Prostate gland (tissue), 2 donors: ENCODE measurements around the gene BICRA. TPM values are rescaled to one million over a fixed set of nuclear protein-coding genes. Genes with fewer than 3 reads are reported as not detected.

Experiments
- DNase-seq: peaks from one replicate; pipeline ENCODE4 v3.0.0-alpha.2; 2019; ENCODE audit warnings: low spot score
- H3K27ac ChIP-seq, 2 donors: fragments of 200-600 bp; sonication (generic); 2 replicates each; pipeline ENCODE4 v1.5.1; 2017 to 2019
- H3K27me3 ChIP-seq: fragments of 200-600 bp; sonication (generic); replicated peaks from 2 replicates; pipeline ENCODE4 v1.5.1; 2019; ENCODE audit not compliant: insufficient read depth
- H3K36me3 ChIP-seq, 2 donors: fragments of 200-600 bp; sonication (generic); 1 replicate in 1 of 2; 2 replicates in 1 of 2; pipeline versions ENCODE4 v1.5.1 to v1.8.1; 2017 to 2019
- H3K4me1 ChIP-seq: fragments of 200-600 bp; sonication (generic); replicated peaks from 2 replicates; pipeline ENCODE4 v1.5.1; 2019
- H3K4me3 ChIP-seq, 2 donors: fragments of 200-600 bp; sonication (generic); 2 replicates each; pipeline ENCODE4 v1.5.1; 2017 to 2019
- H3K9me3 ChIP-seq: fragments of 200-600 bp; sonication (generic); 2 replicates; pipeline ENCODE4 v1.5.1; 2017
- POLR2A ChIP-seq: fragments of 450-650 bp; IDR thresholded peaks from one replicate; pipeline ENCODE4 v1.6.1; 2016; ENCODE audit warnings: antibody characterized with exemption, mild to moderate bottlenecking
- POLR2AphosphoS5 ChIP-seq: sonication (generic); formaldehyde crosslinking; IDR thresholded peaks from one replicate; pipeline ENCODE4 v1.6.1; 2017; ENCODE audit warnings: antibody characterized with exemption
- WGBS: methylation state at CpG from one replicate; pipeline ENCODE4 v1.1.5; 2018; 5-methylcytosine and 5-hydroxymethylcytosine counted together
- intact Hi-C: fragments of 100-400 bp; cut with DNase I; formaldehyde crosslinking; loops from one replicate; pipeline ENCODE4 v1.14.2; 2022
- total RNA-seq, 2 donors: library from RNA; depleted of rRNA; stranded (reverse); fragments of >200 nt; gene quantifications; one replicate each; pipeline ENCODE4 v1.1.0, GENCODE V29; 2016
- TF ChIP-seq, protein P1 (sequence below), 4 experiments: fragments of 200-600 bp in 2 of 4; fragments of 450-650 bp in 2 of 4; sonication (generic) in 2 of 4; IDR thresholded peaks; 1 replicate in 3 of 4; 2 replicates in 1 of 4; pipeline ENCODE4 v1.5.1; 2016 to 2019; ENCODE audit warnings: antibody characterized with exemption in 4 of 4, mild to moderate bottlenecking in 2 of 4, moderate library complexity in 2 of 4

The BICRA gene
- total RNA-seq, 2 donors from 2014 or later, result 19.4 to 25.3 TPM

DNA sequence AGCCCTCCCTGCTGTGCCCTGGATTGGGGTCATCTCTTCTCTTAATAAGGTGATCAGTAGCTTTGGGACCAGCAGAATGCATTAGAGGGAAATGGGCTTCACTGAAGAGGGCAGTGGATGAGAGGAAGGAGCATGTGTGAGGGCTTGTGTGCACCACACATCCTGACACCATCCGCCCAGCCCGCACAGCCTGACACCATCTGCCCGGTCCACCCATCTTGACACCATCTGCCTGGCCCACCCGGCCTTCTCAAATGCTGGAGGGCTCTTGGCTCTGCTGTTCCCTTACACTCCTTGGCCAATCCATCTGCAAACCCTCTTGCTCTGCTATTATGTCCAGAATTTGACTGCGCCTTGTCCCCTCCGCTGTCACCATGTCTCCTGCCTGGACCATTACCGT is 41.8 kb downstream of the BICRA start:
- Histone ChIP-seq H3K27ac (peak overlapping the region in 1 of 2 donors; percentile 96), H3K4me3 (no peak overlapping the region), H3K4me1 (peaks cover 5% of the 10 kb centered on the region), H3K36me3 (no peaks in the 10 kb centered on the region), H3K27me3 (no peaks in the 10 kb centered on the region), H3K9me3 (no peaks in the 10 kb centered on the region)
- TF ChIP-seq POLR2A (no peak), POLR2AphosphoS5 (no peak)
- TF ChIP-seq, protein P1, sequence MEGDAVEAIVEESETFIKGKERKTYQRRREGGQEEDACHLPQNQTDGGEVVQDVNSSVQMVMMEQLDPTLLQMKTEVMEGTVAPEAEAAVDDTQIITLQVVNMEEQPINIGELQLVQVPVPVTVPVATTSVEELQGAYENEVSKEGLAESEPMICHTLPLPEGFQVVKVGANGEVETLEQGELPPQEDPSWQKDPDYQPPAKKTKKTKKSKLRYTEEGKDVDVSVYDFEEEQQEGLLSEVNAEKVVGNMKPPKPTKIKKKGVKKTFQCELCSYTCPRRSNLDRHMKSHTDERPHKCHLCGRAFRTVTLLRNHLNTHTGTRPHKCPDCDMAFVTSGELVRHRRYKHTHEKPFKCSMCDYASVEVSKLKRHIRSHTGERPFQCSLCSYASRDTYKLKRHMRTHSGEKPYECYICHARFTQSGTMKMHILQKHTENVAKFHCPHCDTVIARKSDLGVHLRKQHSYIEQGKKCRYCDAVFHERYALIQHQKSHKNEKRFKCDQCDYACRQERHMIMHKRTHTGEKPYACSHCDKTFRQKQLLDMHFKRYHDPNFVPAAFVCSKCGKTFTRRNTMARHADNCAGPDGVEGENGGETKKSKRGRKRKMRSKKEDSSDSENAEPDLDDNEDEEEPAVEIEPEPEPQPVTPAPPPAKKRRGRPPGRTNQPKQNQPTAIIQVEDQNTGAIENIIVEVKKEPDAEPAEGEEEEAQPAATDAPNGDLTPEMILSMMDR (IDR thresholded peaks at IDR 0.05), result no peak
- intact Hi-C loops, result no loop called here
- 95% methylated on average over 7 of the region's 7 CpGs for WGBS
- DNase-seq, result no peak

DNA sequence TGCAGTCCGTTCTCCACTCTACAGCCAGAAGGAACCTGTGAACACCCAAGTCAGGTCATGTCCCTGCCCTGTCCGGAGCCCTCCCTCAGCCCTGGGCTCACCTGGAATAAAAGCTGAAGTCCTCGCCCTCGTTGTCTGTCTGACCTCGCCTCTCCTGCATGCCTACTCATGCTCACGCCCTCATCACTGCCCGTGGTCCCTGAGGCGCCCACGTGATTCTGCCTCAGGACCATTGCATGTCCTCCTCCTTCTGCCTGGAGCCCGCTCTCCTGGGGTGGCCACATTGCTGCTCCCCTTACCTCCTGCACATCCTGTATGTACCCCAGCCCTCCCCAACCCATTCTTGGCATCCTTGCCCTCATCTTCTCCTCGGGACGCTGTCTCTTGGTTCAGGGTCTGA is 42.2 kb downstream of the BICRA start:
- intact Hi-C loops, result no loop called here
- WGBS, result 92% methylated on average over 12 of the region's 12 CpGs
- Histone ChIP-seq H3K4me1 (peaks cover 5% of the 10 kb centered on the region), H3K4me3 (no peak overlapping the region), H3K27me3 (no peaks in the 10 kb centered on the region), H3K27ac (no peak overlapping the region), H3K9me3 (no peaks in the 10 kb centered on the region), H3K36me3 (no peaks in the 10 kb centered on the region)
- TF ChIP-seq, protein P1 (IDR thresholded peaks at IDR 0.05), result no peak
- TF ChIP-seq POLR2AphosphoS5 (no peak), POLR2A (no peak)
- no peak for DNase-seq

DNA sequence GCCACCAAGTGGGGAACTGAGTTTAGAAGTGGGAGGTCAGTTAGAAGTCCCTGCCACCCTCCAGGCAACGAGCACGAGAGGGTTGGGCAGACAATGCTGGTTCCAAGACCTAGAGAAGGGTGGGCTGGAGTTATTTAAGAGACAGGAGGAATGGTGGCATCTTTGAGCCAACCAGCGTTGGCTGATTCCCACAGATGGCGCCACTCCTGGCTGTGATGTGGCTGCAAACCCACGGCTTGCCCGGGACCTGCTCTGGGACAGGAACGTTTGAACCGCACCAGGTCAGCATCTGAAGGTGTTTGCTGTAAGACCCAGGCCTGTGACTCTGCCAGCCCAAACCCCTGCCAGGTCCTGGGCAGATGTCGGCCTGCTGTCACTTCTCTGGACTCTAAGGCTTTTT is 42.8 kb downstream of the BICRA start:
- intact Hi-C loops, result no loop called here
- peaks cover 5% of the 10 kb centered on the region for H3K4me1 ChIP-seq
- H3K27ac ChIP-seq, result no peak overlapping the region
- DNase-seq, result no peak
- H3K9me3 ChIP-seq, result no peaks in the 10 kb centered on the region
- TF ChIP-seq POLR2A, result no peak
- TF ChIP-seq, protein P1 (IDR thresholded peaks at IDR 0.05), result no peak
- TF ChIP-seq POLR2AphosphoS5, result no peak
- no peaks in the 10 kb centered on the region for H3K36me3 ChIP-seq
- WGBS, result 80% methylated on average over 9 of the region's 9 CpGs
- H3K27me3 ChIP-seq, result no peaks in the 10 kb centered on the region
- no peak overlapping the region for H3K4me3 ChIP-seq

DNA sequence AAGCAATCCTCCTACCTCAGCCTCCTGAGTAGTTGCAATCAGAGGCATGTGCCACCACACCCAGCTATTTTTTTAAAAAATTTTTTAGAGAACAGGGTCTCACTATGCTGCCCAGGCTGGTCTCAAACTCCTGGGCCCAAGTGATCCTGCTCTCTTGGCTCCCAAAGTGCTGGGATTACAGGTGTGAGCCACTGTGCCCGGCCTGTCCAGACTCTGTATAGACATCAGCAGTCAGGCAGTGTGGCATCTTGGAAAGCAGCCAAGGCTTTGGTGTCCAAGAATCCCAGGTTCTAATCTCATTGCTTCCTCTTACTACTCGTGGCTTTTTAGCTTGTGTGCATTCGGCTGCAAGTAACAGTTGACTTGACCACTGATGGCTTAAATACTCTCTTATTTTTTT is 43.4 kb downstream of the BICRA start:
- Histone ChIP-seq H3K4me3 (no peak overlapping the region), H3K27me3 (no peaks in the 10 kb centered on the region), H3K36me3 (no peaks in the 10 kb centered on the region), H3K4me1 (peaks cover 5% of the 10 kb centered on the region), H3K27ac (no peak overlapping the region), H3K9me3 (no peaks in the 10 kb centered on the region)
- DNase-seq, result no peak
- intact Hi-C loops, result no loop called here
- no peak for TF ChIP-seq POLR2AphosphoS5
- TF ChIP-seq, protein P1 (IDR thresholded peaks at IDR 0.05), result no peak
- no peak for TF ChIP-seq POLR2A
- WGBS, result 73% methylated on average over 3 of the region's 3 CpGs

DNA sequence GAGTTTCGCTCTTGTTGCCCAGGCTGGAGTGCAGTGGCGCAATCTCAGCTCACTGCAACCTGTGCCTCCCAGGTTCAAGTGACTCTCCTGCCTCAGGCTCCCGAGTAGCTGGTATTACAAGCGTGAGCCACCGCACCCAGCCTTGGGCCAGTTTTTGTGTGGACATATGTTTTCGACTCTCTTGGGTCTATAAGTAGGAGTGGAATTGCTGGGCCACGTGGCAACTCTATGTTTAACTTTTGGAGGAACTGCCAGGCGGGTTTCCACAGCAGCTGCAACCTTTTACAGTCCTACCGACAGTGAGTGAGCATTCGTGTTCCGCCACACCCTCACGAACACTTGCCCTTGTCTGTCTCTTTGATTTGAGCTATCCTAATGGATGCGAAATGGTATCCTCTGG is 44.9 kb downstream of the BICRA start:
- intact Hi-C loops, result no loop called here
- 93% methylated on average over 13 of the region's 13 CpGs for WGBS

More for the DNA sequence above, 44.9 kb downstream of the BICRA start:
- Histone ChIP-seq H3K4me1 (peaks cover 5% of the 10 kb centered on the region), H3K27ac (no peak overlapping the region), H3K9me3 (no peaks in the 10 kb centered on the region), H3K27me3 (no peaks in the 10 kb centered on the region), H3K4me3 (no peak overlapping the region), H3K36me3 (no peaks in the 10 kb centered on the region)
- DNase-seq, result no peak
- no peak for TF ChIP-seq POLR2AphosphoS5
- TF ChIP-seq POLR2A, result no peak
- TF ChIP-seq, protein P1 (IDR thresholded peaks at IDR 0.05), result no peak
